IPS-15b (cell line): Measurements from ENCODE around the gene S100A14.
"Not testable (repeated sequence)": the region's sequence is repeated elsewhere in the genome, so short reads cannot be mapped to it uniquely, and the experiment has no call there.

Source experiments
- H3K27me3 ChIP-seq: one replicate; pipeline ENCODE4 v1.6.1; 2013; ENCODE audit warnings: low read length; ENCODE audit not compliant: control insufficient read depth, insufficient read depth
- H3K36me3 ChIP-seq: one replicate; pipeline ENCODE4 v1.6.1; 2013; ENCODE audit warnings: low read length; ENCODE audit not compliant: control insufficient read depth, insufficient read depth
- H3K4me1 ChIP-seq: one replicate; pipeline ENCODE4 v1.6.1; 2013; ENCODE audit warnings: mild to moderate bottlenecking, low read length; ENCODE audit not compliant: control insufficient read depth, insufficient read depth
- H3K4me3 ChIP-seq: one replicate; pipeline ENCODE4 v1.5.1; 2013; ENCODE audit warnings: low read depth, low read length
- H3K9ac ChIP-seq: one replicate; pipeline ENCODE4 v1.6.1; 2013; ENCODE audit warnings: low read depth, mild to moderate bottlenecking, low read length
- H3K9me3 ChIP-seq: one replicate; pipeline ENCODE4 v1.6.1; 2013; ENCODE audit warnings: mild to moderate bottlenecking, low read length; ENCODE audit not compliant: control insufficient read depth, insufficient read depth

The S100A14 gene

DNA sequence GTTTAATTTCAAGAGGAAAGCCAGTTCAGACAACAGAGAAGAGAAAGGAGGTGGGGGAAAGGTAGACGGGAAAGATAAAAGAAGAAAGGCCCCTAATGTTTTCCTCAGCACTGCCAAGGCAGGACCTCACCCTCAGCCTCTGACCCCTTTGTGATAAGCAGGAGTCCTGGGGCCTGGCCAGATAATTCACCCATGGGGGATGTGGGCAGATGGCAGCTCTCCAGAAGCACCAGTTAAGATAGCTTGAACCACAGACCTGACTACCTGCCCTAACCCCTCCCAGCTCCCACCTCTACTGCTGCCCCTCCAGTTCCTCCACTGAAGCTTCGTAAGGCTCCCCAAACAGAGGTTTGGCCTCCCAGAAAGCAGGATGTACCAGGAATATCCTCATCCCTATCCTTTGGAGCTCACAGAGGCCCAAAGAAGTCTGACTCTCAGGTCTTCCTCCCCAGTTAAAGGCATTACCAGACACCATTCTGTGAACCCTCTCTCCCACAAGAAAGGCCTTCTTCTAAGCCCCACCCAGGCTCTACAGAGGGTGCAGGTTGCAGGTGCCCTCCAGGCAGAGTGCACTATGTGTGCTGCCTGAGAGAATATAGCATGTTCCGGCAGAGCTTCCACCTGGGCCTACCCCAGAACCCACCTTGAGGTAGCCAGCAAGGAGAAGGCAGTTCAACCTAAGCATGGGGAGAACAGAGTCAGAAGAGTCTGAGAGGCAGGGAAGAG, 33.2 kb upstream of the S100A14 start:
- no peak overlapping the region for H3K9ac ChIP-seq
- H3K27me3 ChIP-seq = no peaks in the 10 kb centered on the region
- H3K4me1 ChIP-seq = peaks cover 3% of the 10 kb centered on the region
- H3K4me3 ChIP-seq = no peak overlapping the region
- peaks cover 13% of the 10 kb centered on the region for H3K36me3 ChIP-seq
- H3K9me3 ChIP-seq = no peaks in the 10 kb centered on the region

GRCh38 chr1:153648000-153648643, 32.0 kb upstream of the S100A14 start:
- peaks cover 3% of the 10 kb centered on the region for H3K4me1 ChIP-seq

DNA sequence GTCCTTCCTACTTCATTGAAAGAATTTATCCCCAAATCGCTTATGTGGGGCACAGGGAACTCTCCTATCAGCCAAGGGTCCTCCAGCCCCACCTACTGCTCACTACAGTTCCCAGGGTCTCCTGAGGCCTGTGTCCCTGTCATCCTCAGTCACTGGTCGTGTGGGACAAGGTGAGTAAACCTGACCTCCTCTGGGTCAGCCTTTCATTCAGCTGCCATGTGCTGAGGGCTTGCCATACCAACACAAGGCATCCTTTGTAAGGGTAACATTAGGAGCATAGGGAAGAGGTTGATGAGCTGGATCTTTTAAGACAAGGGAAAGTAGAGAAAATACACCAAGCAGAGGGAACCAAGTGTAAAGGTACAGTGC, 31.2 kb upstream of the S100A14 start:
- Histone ChIP-seq H3K9ac (no peak overlapping the region), H3K27me3 (no peaks in the 10 kb centered on the region), H3K4me3 (no peak overlapping the region), H3K36me3 (peaks cover 31% of the 10 kb centered on the region), H3K9me3 (no peaks in the 10 kb centered on the region), H3K4me1 (peaks cover 3% of the 10 kb centered on the region)

More at GRCh38 chr1:153648000-153648643, 32.0 kb upstream of the S100A14 start:
- no peaks in the 10 kb centered on the region for H3K9me3 ChIP-seq
- no peak overlapping the region for H3K4me3 ChIP-seq
- no peaks in the 10 kb centered on the region for H3K27me3 ChIP-seq
- H3K36me3 ChIP-seq = peaks cover 23% of the 10 kb centered on the region
- H3K9ac ChIP-seq = no peak overlapping the region

DNA sequence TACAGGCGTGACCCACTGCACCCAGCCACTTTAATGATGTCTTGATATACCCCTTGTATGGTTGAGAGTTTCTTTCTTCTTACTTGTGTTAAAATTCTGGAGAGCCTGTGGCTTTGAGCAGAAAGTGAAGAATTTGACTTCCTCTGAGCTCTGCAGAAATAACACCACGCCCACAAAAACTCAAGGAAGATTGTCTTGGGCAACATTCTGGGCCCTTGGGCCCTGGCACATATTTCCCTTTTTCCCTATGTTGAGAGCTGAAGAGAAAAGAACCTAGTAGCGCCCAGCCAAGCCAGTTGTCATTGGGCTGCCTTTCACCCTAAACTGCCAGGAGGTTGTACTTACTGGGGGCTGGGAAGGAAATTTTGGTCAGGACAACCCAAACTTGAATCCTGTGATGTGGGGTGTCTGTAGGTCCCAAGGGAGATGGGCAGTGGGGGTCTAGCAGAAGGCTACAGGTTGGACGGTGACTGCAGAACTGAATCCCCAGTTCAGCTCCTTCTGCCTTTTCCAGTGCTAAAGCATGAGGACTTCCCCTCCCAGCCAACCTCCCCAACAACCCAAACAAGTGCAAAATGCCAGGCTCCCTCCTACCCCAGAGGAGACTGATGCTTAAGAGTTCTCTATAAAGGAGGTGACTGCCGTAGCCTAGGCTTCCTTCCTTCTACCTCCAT, 30.7 kb upstream of the S100A14 start:
- Histone ChIP-seq H3K9me3 (no peaks in the 10 kb centered on the region), H3K27me3 (no peaks in the 10 kb centered on the region), H3K9ac (no peak overlapping the region), H3K4me1 (peaks cover 3% of the 10 kb centered on the region), H3K4me3 (no peak overlapping the region), H3K36me3 (peaks cover 36% of the 10 kb centered on the region)

DNA sequence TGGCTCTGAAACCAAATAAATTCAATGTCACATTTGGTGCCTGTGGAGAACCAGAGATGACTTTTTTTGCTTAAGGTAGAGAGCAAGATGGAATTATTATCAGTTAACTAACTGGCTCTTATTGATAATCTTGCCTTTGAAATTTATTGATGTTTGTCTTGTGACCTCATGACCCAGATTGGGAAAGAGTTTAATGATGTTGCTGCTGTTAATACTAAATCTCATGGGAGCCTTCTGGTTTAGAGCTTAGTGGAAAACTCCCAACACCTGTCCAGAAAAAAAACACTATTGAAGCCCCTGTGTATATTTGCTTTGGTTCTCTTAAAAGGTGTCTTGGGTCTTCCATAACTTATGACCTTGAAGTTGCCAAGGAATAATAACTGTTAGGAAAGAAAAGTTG, 27.7 kb upstream of the S100A14 start:
- peaks cover 60% of the 10 kb centered on the region for H3K36me3 ChIP-seq
- H3K27me3 ChIP-seq = no peaks in the 10 kb centered on the region
- no peak overlapping the region for H3K9ac ChIP-seq
- no peaks in the 10 kb centered on the region for H3K9me3 ChIP-seq
- H3K4me1 ChIP-seq = peaks cover 3% of the 10 kb centered on the region
- H3K4me3 ChIP-seq = no peak overlapping the region

GRCh38 chr1:153643100-153643499, 27.0 kb upstream of the S100A14 start:
- H3K9me3 ChIP-seq = no peaks in the 10 kb centered on the region
- H3K27me3 ChIP-seq = no peaks in the 10 kb centered on the region
- no peak overlapping the region for H3K4me3 ChIP-seq
- peaks cover 3% of the 10 kb centered on the region for H3K4me1 ChIP-seq
- H3K9ac ChIP-seq = no peak overlapping the region
- H3K36me3 ChIP-seq = peaks cover 65% of the 10 kb centered on the region

DNA sequence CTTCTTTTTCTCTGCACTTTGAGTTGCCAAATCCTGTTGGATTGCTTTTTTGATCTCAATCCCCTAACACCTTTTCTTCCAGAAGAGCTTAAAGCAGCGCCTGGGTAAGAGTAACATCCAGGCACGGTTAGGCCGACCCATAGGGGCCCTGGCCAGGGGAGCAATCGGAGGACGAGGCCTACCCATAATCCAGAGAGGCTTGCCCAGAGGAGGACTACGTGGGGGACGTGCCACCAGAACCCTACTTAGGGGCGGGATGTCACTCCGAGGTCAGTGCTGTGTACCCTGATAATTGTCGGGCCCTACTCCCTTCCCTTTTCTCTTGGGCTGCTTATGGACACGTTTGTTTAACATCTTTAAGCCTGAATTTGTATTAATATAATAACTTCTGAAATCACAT, 26.0 kb upstream of the S100A14 start:
- Histone ChIP-seq H3K36me3 (peaks cover 71% of the 10 kb centered on the region), H3K4me1 (peaks cover 3% of the 10 kb centered on the region), H3K9ac (no peak overlapping the region), H3K9me3 (no peaks in the 10 kb centered on the region), H3K27me3 (no peaks in the 10 kb centered on the region), H3K4me3 (no peak overlapping the region)

DNA sequence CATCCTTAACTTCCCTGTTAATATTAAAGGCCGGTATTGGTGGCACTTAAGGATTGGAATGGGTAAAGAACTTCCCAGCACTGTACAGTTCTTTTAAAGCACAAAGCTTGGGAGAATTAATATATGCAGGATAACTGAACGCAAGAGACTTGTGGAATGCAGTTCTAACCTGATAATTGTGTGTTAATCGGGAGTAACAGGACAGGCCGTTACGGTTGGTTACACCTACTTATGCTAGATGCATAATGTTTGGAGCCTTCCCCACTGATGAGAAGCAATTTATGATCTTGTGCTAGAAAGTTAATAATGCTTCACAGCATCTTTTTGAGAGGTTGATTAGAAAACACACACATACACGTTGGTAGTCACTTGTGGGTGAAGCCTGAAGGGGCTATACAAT, 24.7 kb upstream of the S100A14 start:
- H3K9ac ChIP-seq = no peak overlapping the region
- H3K9me3 ChIP-seq = no peaks in the 10 kb centered on the region
- H3K4me3 ChIP-seq = no peak overlapping the region
- H3K36me3 ChIP-seq = peaks cover 76% of the 10 kb centered on the region
- H3K27me3 ChIP-seq = no peaks in the 10 kb centered on the region
- no peaks in the 10 kb centered on the region for H3K4me1 ChIP-seq

DNA sequence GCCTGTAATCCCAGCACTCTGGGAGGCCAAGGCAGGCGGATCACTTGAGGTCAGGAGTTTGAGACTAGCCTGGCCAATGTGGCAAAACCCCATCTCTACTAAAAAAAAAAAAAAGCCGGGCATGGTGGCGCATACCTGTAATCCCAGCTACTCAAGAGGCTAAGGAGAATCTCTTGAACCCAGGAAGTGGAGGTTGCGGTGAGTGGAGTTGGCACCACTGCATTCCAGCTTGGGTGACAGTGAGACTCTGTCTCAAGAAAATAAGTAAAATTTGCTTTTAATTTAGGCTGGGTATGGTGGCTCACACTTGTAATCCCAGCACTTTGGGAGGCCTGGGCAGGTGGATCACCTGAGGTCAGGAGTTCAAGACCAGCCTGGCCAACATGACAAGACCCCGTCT, 24.1 kb upstream of the S100A14 start:
- H3K9ac ChIP-seq, H3K9me3 ChIP-seq, H3K4me3 ChIP-seq, H3K4me1 ChIP-seq, H3K27me3 ChIP-seq: not testable (repeated sequence)
- H3K36me3 ChIP-seq = peaks cover 70% of the 10 kb centered on the region

GRCh38 chr1:153639280-153639679, 23.2 kb upstream of the S100A14 start:
- Histone ChIP-seq H3K4me3 (no peak overlapping the region), H3K27me3 (no peaks in the 10 kb centered on the region), H3K4me1 (no peaks in the 10 kb centered on the region), H3K9me3 (no peaks in the 10 kb centered on the region), H3K36me3 (peaks cover 67% of the 10 kb centered on the region), H3K9ac (no peak overlapping the region)

GRCh38 chr1:153638261-153638660, 22.1 kb upstream of the S100A14 start:
- H3K36me3 ChIP-seq = peaks cover 58% of the 10 kb centered on the region
- no peak overlapping the region for H3K9ac ChIP-seq
- H3K27me3 ChIP-seq = no peaks in the 10 kb centered on the region
- no peaks in the 10 kb centered on the region for H3K4me1 ChIP-seq
- no peak overlapping the region for H3K4me3 ChIP-seq
- H3K9me3 ChIP-seq = no peaks in the 10 kb centered on the region

DNA sequence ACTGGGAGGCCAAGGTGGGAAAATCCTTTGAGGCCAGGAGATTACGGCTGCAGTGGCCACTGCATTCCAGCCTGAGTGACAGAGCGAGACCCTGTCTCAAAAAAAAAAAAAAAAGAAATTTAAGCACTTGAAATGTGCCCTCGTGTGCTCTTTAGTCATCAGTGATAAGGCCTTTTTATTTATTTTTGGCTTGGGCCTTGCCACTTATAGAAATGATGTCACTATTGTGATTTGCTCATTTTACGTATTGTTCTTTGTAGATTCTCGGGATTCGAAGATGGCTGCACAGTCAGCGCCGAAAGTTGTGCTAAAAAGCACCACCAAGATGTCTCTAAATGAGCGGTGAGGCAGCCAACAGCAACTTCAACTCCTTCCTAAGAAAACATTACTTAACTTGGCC, 20.2 kb upstream of the S100A14 start:
- Histone ChIP-seq H3K4me3 (no peak overlapping the region), H3K4me1 (no peaks in the 10 kb centered on the region), H3K27me3 (no peaks in the 10 kb centered on the region), H3K36me3 (peaks cover 40% of the 10 kb centered on the region), H3K9ac (no peak overlapping the region), H3K9me3 (no peaks in the 10 kb centered on the region)
